Measurements from ENCODE around the gene OSBPL10.

OSBPL10 gene

GRCh38 chr3:31926543-31926942 lies 54.5 kb downstream of the OSBPL10 start:
- no peak overlapping the region for H3K4me3 ChIP-seq (replicated peaks; ENCODE audit: low read depth, low read length)
- no peak for TF ChIP-seq CTCF (IDR thresholded peaks at IDR 0.05; ENCODE audit: low read length, missing control alignments)
- no peak for DNase-seq (ENCODE audit: low read depth)

- no peak for TF ChIP-seq CTCF (IDR thresholded peaks at IDR 0.05; ENCODE audit: low read length, missing control alignments)
- DNase-seq (ENCODE audit: low read depth), result no peak
- no peak overlapping the region for H3K4me3 ChIP-seq (replicated peaks; ENCODE audit: low read depth, low read length)
Measured at GRCh38 chr3:31925271-31925630, 55.8 kb downstream of the OSBPL10 start.

GRCh38 chr3:31924610-31925270 lies 56.3 kb downstream of the OSBPL10 start:
- no peak for TF ChIP-seq CTCF (IDR thresholded peaks at IDR 0.05; ENCODE audit: low read length, missing control alignments)
- H3K4me3 ChIP-seq (replicated peaks; ENCODE audit: low read depth, low read length), result no peak overlapping the region
- no peak for DNase-seq (ENCODE audit: low read depth)

GRCh38 chr3:31922962-31923361 lies 58.1 kb downstream of the OSBPL10 start:
- DNase-seq (ENCODE audit: low read depth), result no peak
- TF ChIP-seq CTCF (IDR thresholded peaks at IDR 0.05; ENCODE audit: low read length, missing control alignments), result no peak
- no peak overlapping the region for H3K4me3 ChIP-seq (replicated peaks; ENCODE audit: low read depth, low read length)

- no peak for DNase-seq (ENCODE audit: low read depth)
- TF ChIP-seq CTCF (IDR thresholded peaks at IDR 0.05; ENCODE audit: low read length, missing control alignments), result no peak
- no peak overlapping the region for H3K4me3 ChIP-seq (replicated peaks; ENCODE audit: low read depth, low read length)
Measured at GRCh38 chr3:31921837-31922236, 59.2 kb downstream of the OSBPL10 start.

- no peak for DNase-seq (ENCODE audit: low read depth)
- TF ChIP-seq CTCF (IDR thresholded peaks at IDR 0.05; ENCODE audit: low read length, missing control alignments), result no peak
- H3K4me3 ChIP-seq (replicated peaks; ENCODE audit: low read depth, low read length), result no peak overlapping the region
Measured at GRCh38 chr3:31920310-31920709, 60.8 kb downstream of the OSBPL10 start.

- no peak overlapping the region for H3K4me3 ChIP-seq (replicated peaks; ENCODE audit: low read depth, low read length)
- no peak for DNase-seq (ENCODE audit: low read depth)
- TF ChIP-seq CTCF (IDR thresholded peaks at IDR 0.05; ENCODE audit: low read length, missing control alignments), result no peak
Measured at GRCh38 chr3:31919528-31919927, 61.5 kb downstream of the OSBPL10 start.
